ENCODE measurements around the gene PRKAB2.
A peak's percentile ranks its signal among the peaks of the same experiment; 100 is the strongest.

The PRKAB2 gene

GRCh38 chr1:147172168-147173016 is at the start of gene PRKAB2:
Gene PRKAB2 (minus strand): TSS chr1:147172470. CDS start chr1:147172144, 326 bp downstream.
- Histone ChIP-seq H3K9me3 (no peaks in the 10 kb centered on the region), H3K4me1 (ENCODE audit: control insufficient read depth in 1 of 2, insufficient read depth in 1 of 2, low read depth in 1 of 2, low read length in 1 of 2) (peaks cover 18 to 23% of the 10 kb centered on the region in 2 experiments), H3K4me3 (ENCODE audit: low read depth in 1 of 2, low read length in 1 of 2) (peak within 1 kb of the TSS; percentile 88 to 96), H3K27me3 (peaks cover 2% of the 10 kb centered on the region), H3K36me3 (no peaks in the 10 kb centered on the region), H3K27ac (peak within 1 kb of the TSS; percentile 83)
- peak; percentile 84 for TF ChIP-seq CTCF (IDR thresholded peaks at IDR 0.05)

- TF ChIP-seq CTCF (IDR thresholded peaks at IDR 0.05): no peak
- Histone ChIP-seq H3K27ac (no peak overlapping the region), H3K9me3 (no peaks in the 10 kb centered on the region), H3K4me3 (ENCODE audit: low read depth in 1 of 2, low read length in 1 of 2) (no peak overlapping the region), H3K36me3 (no peaks in the 10 kb centered on the region), H3K27me3 (no peaks in the 10 kb centered on the region), H3K4me1 (ENCODE audit: control insufficient read depth in 1 of 2, insufficient read depth in 1 of 2, low read depth in 1 of 2, low read length in 1 of 2) (peaks cover 5 to 12% of the 10 kb centered on the region in 2 experiments)
These were observed 46.3 kb upstream of the PRKAB2 start for GRCh38 chr1:147218606-147219005.

GRCh38 chr1:147217141-147217540 is 44.9 kb upstream of the PRKAB2 start:
- Histone ChIP-seq H3K4me1 (ENCODE audit: control insufficient read depth in 1 of 2, insufficient read depth in 1 of 2, low read depth in 1 of 2, low read length in 1 of 2) (peaks cover 5 to 12% of the 10 kb centered on the region in 2 experiments), H3K27me3 (no peaks in the 10 kb centered on the region), H3K27ac (no peak overlapping the region), H3K4me3 (ENCODE audit: low read depth in 1 of 2, low read length in 1 of 2) (no peak overlapping the region), H3K9me3 (no peaks in the 10 kb centered on the region), H3K36me3 (no peaks in the 10 kb centered on the region)
- no peak for TF ChIP-seq CTCF (IDR thresholded peaks at IDR 0.05)

GRCh38 chr1:147216124-147216523 is 43.9 kb upstream of the PRKAB2 start:
- H3K27me3 ChIP-seq: no peaks in the 10 kb centered on the region
- no peak for TF ChIP-seq CTCF (IDR thresholded peaks at IDR 0.05)
- no peak overlapping the region for H3K4me3 ChIP-seq (ENCODE audit: low read depth in 1 of 2, low read length in 1 of 2)
- H3K9me3 ChIP-seq: no peaks in the 10 kb centered on the region
- peaks cover 5 to 12% of the 10 kb centered on the region in 2 experiments for H3K4me1 ChIP-seq (ENCODE audit: control insufficient read depth in 1 of 2, insufficient read depth in 1 of 2, low read depth in 1 of 2, low read length in 1 of 2)
- no peak overlapping the region for H3K27ac ChIP-seq
- H3K36me3 ChIP-seq: no peaks in the 10 kb centered on the region

- Histone ChIP-seq H3K4me3 (ENCODE audit: low read depth in 1 of 2, low read length in 1 of 2) (no peak overlapping the region), H3K4me1 (ENCODE audit: control insufficient read depth in 1 of 2, insufficient read depth in 1 of 2, low read depth in 1 of 2, low read length in 1 of 2) (peaks cover 5 to 12% of the 10 kb centered on the region in 2 experiments), H3K36me3 (no peaks in the 10 kb centered on the region), H3K27me3 (no peaks in the 10 kb centered on the region), H3K9me3 (no peaks in the 10 kb centered on the region), H3K27ac (no peak overlapping the region)
- TF ChIP-seq CTCF (IDR thresholded peaks at IDR 0.05): no peak
These were observed 43.3 kb upstream of the PRKAB2 start for GRCh38 chr1:147215540-147215916.

Data from neutrophil (primary cell).